Fibroblast of lung (primary cell): ENCODE results near the gene SPDYE16.
"Not testable (repeated sequence)": the region's sequence is repeated elsewhere in the genome, so short reads cannot be mapped to it uniquely, and the experiment has no call there.

Source experiments
- EZH2 ChIP-seq: IDR thresholded peaks from 2 replicates; pipeline ENCODE4 v1.5.1; 2012; ENCODE audit warnings: low read length, control low read depth, mild to moderate bottlenecking; ENCODE audit errors: missing control alignments
- TF ChIP-seq, protein P1 (sequence below), 2 donors: IDR thresholded peaks in 1 of 2; conservative IDR thresholded peaks in 1 of 2; 1 replicate in 1 of 2; 2 replicates in 1 of 2; pipeline ENCODE4 v1.5.1; 2011 to 2012; ENCODE audit warnings: low read length in 2 of 2, control low read depth in 1 of 2, inconsistent platforms in 1 of 2, low read depth in 1 of 2, mild to moderate bottlenecking in 1 of 2

DNA sequence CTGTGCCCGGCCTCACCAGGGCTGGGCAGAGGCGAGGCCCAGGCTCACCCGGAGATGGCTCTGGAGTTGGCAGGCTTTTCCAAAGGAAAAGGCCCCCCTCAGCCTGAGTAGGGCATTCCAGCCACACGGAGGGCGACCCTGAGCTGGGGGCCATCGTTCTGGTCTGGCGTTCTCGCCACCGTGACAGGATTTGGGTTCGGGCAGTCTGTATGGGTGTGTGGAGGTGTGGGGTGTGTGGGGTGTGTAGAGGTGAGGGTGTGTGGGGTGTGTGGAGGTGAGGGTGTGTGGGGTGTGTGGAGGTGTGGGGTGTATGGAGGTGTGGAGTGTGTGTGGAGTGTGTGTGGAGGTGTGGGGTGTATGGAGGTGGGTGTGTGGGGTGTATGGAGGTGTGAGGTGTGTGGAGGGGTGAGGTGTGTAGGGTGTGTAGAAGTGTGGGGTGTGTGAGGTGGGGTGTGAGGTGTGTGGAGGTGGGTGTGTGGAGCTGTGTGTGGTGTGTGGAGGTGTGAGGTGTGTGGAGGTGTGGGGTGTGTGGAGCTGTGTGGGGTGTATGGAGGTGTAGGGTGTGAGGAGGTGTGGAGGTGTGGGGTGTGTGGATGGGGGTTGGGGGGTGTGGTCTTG, 44.4 kb downstream of the SPDYE16 start:
- TF ChIP-seq, protein P1, sequence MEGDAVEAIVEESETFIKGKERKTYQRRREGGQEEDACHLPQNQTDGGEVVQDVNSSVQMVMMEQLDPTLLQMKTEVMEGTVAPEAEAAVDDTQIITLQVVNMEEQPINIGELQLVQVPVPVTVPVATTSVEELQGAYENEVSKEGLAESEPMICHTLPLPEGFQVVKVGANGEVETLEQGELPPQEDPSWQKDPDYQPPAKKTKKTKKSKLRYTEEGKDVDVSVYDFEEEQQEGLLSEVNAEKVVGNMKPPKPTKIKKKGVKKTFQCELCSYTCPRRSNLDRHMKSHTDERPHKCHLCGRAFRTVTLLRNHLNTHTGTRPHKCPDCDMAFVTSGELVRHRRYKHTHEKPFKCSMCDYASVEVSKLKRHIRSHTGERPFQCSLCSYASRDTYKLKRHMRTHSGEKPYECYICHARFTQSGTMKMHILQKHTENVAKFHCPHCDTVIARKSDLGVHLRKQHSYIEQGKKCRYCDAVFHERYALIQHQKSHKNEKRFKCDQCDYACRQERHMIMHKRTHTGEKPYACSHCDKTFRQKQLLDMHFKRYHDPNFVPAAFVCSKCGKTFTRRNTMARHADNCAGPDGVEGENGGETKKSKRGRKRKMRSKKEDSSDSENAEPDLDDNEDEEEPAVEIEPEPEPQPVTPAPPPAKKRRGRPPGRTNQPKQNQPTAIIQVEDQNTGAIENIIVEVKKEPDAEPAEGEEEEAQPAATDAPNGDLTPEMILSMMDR (conservative IDR thresholded peaks at IDR 0.05 in 1 of 2, IDR thresholded peaks at IDR 0.05 in 1 of 2; ENCODE audit: low read depth in 1 of 2, low read length in 2 of 2): not testable (repeated sequence)
- TF ChIP-seq EZH2: not testable (repeated sequence)
